H9 (cell line): ENCODE results near the gene ROBO1. TPM values are rescaled to one million over a fixed set of nuclear protein-coding genes. Genes with fewer than 3 reads are reported as not detected.
A peak's percentile ranks its signal among the peaks of the same experiment; 100 is the strongest.

Source experiments
- DNase-seq: peaks from one replicate; pipeline ENCODE4 v3.0.0-alpha.2; 2017
- H2AFZ ChIP-seq: one replicate; pipeline ENCODE4 v1.6.1; 2013; ENCODE audit warnings: mild to moderate bottlenecking, low read length, control low read depth, moderate library complexity
- H2AK5ac ChIP-seq: 2 replicates; pipeline ENCODE4 v1.6.1; 2013; ENCODE audit warnings: low read length, control low read depth, mixed read lengths; ENCODE audit not compliant: insufficient read length
- H2BK120ac ChIP-seq: one replicate; pipeline ENCODE4 v1.6.1; 2013; ENCODE audit warnings: low read depth, mild to moderate bottlenecking, low read length, control low read depth, inconsistent platforms; ENCODE audit not compliant: poor library complexity, severe bottlenecking
- H2BK12ac ChIP-seq: 2 replicates; pipeline ENCODE4 v1.6.1; 2013; ENCODE audit warnings: low read length, control low read depth, mixed read lengths, low read depth; ENCODE audit not compliant: insufficient read length
- H2BK15ac ChIP-seq: 2 replicates; pipeline ENCODE4 v1.6.1; 2013; ENCODE audit warnings: low read depth, low read length, control low read depth
- H2BK20ac ChIP-seq: one replicate; pipeline ENCODE4 v1.6.1; 2013; ENCODE audit warnings: low read depth, mild to moderate bottlenecking, low read length, control low read depth, inconsistent platforms; ENCODE audit not compliant: poor library complexity, severe bottlenecking
- H2BK5ac ChIP-seq: 2 replicates; pipeline ENCODE4 v1.6.1; 2013; ENCODE audit warnings: low read length, control low read depth, mixed read lengths; ENCODE audit not compliant: insufficient read length
- H3K14ac ChIP-seq: 2 replicates; pipeline ENCODE4 v1.6.1; 2013; ENCODE audit warnings: low read length, control low read depth; ENCODE audit not compliant: insufficient read depth
- H3K18ac ChIP-seq: 2 replicates; pipeline ENCODE4 v1.6.1; 2013; ENCODE audit warnings: low read depth, mild to moderate bottlenecking, mixed read lengths, low read length, control low read depth; ENCODE audit not compliant: insufficient read length
- H3K23ac ChIP-seq: 2 replicates; pipeline ENCODE4 v1.6.1; 2013; ENCODE audit warnings: low read length, control low read depth, mixed read lengths, low read depth; ENCODE audit not compliant: insufficient read length
- H3K23me2 ChIP-seq: 2 replicates; pipeline ENCODE4 v1.6.1; 2013; ENCODE audit warnings: low read depth, mild to moderate bottlenecking, mixed read lengths, low read length, control low read depth; ENCODE audit not compliant: insufficient read length, poor library complexity, severe bottlenecking
- H3K27ac ChIP-seq: 2 replicates; pipeline ENCODE4 v1.5.1; 2013; ENCODE audit warnings: low read length, control low read depth, mixed read lengths, low read depth; ENCODE audit not compliant: insufficient read length
- H3K27me3 ChIP-seq: 2 replicates; pipeline ENCODE4 v1.6.1; 2013; ENCODE audit warnings: low read length, control low read depth, inconsistent platforms; ENCODE audit not compliant: insufficient read depth
- H3K4ac ChIP-seq: 2 replicates; pipeline ENCODE4 v1.6.1; 2013; ENCODE audit warnings: low read depth, mild to moderate bottlenecking, control low read depth, inconsistent platforms, low read length, moderate library complexity
- H3K4me1 ChIP-seq: 2 replicates; pipeline ENCODE4 v1.6.1; 2013; ENCODE audit warnings: low read length, control low read depth, inconsistent platforms; ENCODE audit not compliant: insufficient read depth
- H3K4me2 ChIP-seq: 2 replicates; pipeline ENCODE4 v1.6.1; 2013; ENCODE audit warnings: low read length, control low read depth, mixed read lengths; ENCODE audit not compliant: insufficient read length, insufficient read depth
- H3K56ac ChIP-seq: 2 replicates; pipeline ENCODE4 v1.6.1; 2013; ENCODE audit warnings: low read depth, mild to moderate bottlenecking, mixed read lengths, low read length, control low read depth; ENCODE audit not compliant: insufficient read length
- H3K79me1 ChIP-seq: 2 replicates; pipeline ENCODE4 v1.6.1; 2013; ENCODE audit warnings: low read depth, mild to moderate bottlenecking, moderate library complexity, low read length, control low read depth, inconsistent platforms; ENCODE audit not compliant: insufficient read depth, poor library complexity, severe bottlenecking
- H3K79me2 ChIP-seq: 2 replicates; pipeline ENCODE4 v1.6.1; 2013; ENCODE audit warnings: low read length, control low read depth, inconsistent platforms; ENCODE audit not compliant: insufficient read depth
- H3K9ac ChIP-seq: 2 replicates; pipeline ENCODE4 v1.6.1; 2013; ENCODE audit warnings: low read length, control low read depth, mixed read lengths; ENCODE audit not compliant: insufficient read length; ENCODE audit errors: extremely low read depth
- H3K9me3 ChIP-seq: one replicate; pipeline ENCODE4 v1.6.1; 2013; ENCODE audit warnings: low read depth, low read length, inconsistent platforms; ENCODE audit not compliant: control insufficient read depth
- H3T11ph ChIP-seq: one replicate; pipeline ENCODE4 v1.6.1; 2013; ENCODE audit warnings: mild to moderate bottlenecking, low read length, control low read depth, inconsistent platforms
- H4K20me1 ChIP-seq: one replicate; pipeline ENCODE4 v1.6.1; 2013; ENCODE audit not compliant: control insufficient read depth, insufficient read length, insufficient read depth
- H4K5ac ChIP-seq: 2 replicates; pipeline ENCODE4 v1.6.1; 2013; ENCODE audit warnings: low read depth, mild to moderate bottlenecking, mixed read lengths, low read length, control low read depth; ENCODE audit not compliant: insufficient read length
- H4K8ac ChIP-seq: replicated peaks from 2 replicates; pipeline ENCODE4 v1.6.1; 2013; ENCODE audit warnings: low read length, control low read depth, mixed read lengths, low read depth; ENCODE audit not compliant: insufficient read length
- H4K91ac ChIP-seq: 2 replicates; pipeline ENCODE4 v1.6.1; 2013; ENCODE audit warnings: low read depth, mild to moderate bottlenecking, moderate library complexity, mixed read lengths, low read length, control low read depth; ENCODE audit not compliant: insufficient read length
- H3K27ac Mint-ChIP-seq, 3 experiments: 2 replicates in 2 of 3; 3 replicates in 1 of 3; pipeline ENCODE4 v1.8.0; 2020 to 2021; ENCODE audit warnings: mixed read lengths in 3 of 3, mild to moderate bottlenecking in 1 of 3, moderate library complexity in 1 of 3
- H3K27me3 Mint-ChIP-seq: 2 replicates; pipeline ENCODE4 v1.8.0; 2021; ENCODE audit warnings: low read depth, mild to moderate bottlenecking, moderate library complexity, mixed read lengths
- H3K36me3 Mint-ChIP-seq, 3 experiments: 2 replicates in 2 of 3; 3 replicates in 1 of 3; pipeline ENCODE4 v1.8.0; 2020 to 2021; ENCODE audit warnings: low read depth in 3 of 3, mixed read lengths in 3 of 3; ENCODE audit not compliant: insufficient read depth in 1 of 3
- H3K4me1 Mint-ChIP-seq, 2 experiments: 2 replicates each; pipeline ENCODE4 v1.8.0; 2020; ENCODE audit warnings: mixed read lengths in 2 of 2
- H3K4me3 Mint-ChIP-seq, 2 experiments: 2 replicates in 1 of 2; 3 replicates in 1 of 2; pipeline ENCODE4 v1.8.0; 2020 to 2021; ENCODE audit warnings: mild to moderate bottlenecking in 2 of 2, mixed read lengths in 2 of 2, moderate library complexity in 1 of 2
- H3K9me3 Mint-ChIP-seq, 2 experiments: 2 replicates in 1 of 2; 3 replicates in 1 of 2; pipeline ENCODE4 v1.8.0; 2020; ENCODE audit warnings: mild to moderate bottlenecking in 2 of 2, mixed read lengths in 2 of 2, moderate library complexity in 1 of 2
- CTCF ChIP-seq: fragments of 200-600 bp; sonication (generic); conservative IDR thresholded peaks from 3 replicates; pipeline ENCODE4 v1.8.0; 2021; ENCODE audit warnings: antibody characterized with exemption, mild to moderate bottlenecking
- WGBS: extraction: QIAGEN DNeasy Blood & Tissue Kit; methylation state at CpG from one replicate; pipeline ENCODE4 v1.1.7; 2013; ENCODE audit warnings: missing lambda C conversion rate, low lambda C conversion rate, mixed read lengths; ENCODE audit not compliant: insufficient read length; ENCODE audit errors: extremely low coverage; 5-methylcytosine and 5-hydroxymethylcytosine counted together
- total RNA-seq: library from RNA; stranded (reverse); gene quantifications from 2 replicates; pipeline ENCODE4 v1.2.1, GENCODE V29; 2021

The ROBO1 gene
- total RNA-seq, 1 experiment from 2014 or later, result 62.7 TPM

DNA sequence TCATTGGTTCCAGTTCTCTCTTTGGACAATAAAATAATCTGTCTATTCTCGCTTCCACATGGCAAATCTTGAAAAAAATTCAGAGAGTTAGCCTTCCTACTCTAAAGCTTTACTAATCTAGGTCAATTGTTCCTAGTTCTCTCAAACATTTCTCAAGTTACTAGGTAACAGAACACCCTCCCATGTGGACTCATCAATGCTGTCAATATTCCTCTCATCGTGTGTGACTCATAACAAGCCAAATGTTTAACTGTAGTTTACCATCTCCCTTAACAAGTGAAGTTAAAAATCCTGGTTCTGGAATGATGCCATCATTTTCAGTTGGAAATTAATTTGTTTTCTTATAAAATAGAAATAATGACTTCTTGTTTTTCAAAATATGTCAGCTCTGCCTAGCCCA lies 438.6 kb downstream of the ROBO1 start:
- H2BK12ac ChIP-seq, result no peak overlapping the region
- H3K9me3 ChIP-seq, result no peaks in the 10 kb centered on the region
- no peaks in the 10 kb centered on the region for H4K20me1 ChIP-seq
- no peak overlapping the region for H4K8ac ChIP-seq
- H4K5ac ChIP-seq, result no peak overlapping the region
- no peak overlapping the region for H3K4me2 ChIP-seq
- peaks cover 39 to 41% of the 10 kb centered on the region in 2 experiments for H3K4me1 Mint-ChIP-seq
- peaks cover 5% of the 10 kb centered on the region; the same call in 1 of the 2 replicates for H3K4me1 ChIP-seq
- no peak for DNase-seq
- TF ChIP-seq CTCF, result no peak
- peaks cover 0 to 2% of the 10 kb centered on the region in 2 experiments; a peak in 2 of 5 replicates for H3K9me3 Mint-ChIP-seq
- peak overlapping the region in 1 of 3 experiments; percentile 76; a peak in 3 of 7 replicates for H3K27ac Mint-ChIP-seq
- no peak overlapping the region for H2BK15ac ChIP-seq
- no peak overlapping the region for H4K91ac ChIP-seq
- H3K9ac ChIP-seq, result no peak overlapping the region
- H2BK5ac ChIP-seq, result no peak overlapping the region
- no peak overlapping the region for H3K18ac ChIP-seq
- no peaks in the 10 kb centered on the region for H3K27me3 Mint-ChIP-seq
- no peak overlapping the region for H3T11ph ChIP-seq
- no peak overlapping the region for H2BK120ac ChIP-seq
- no peak overlapping the region for H3K23ac ChIP-seq
- no peaks in the 10 kb centered on the region for H3K79me2 ChIP-seq
- H3K79me1 ChIP-seq, result no peaks in the 10 kb centered on the region
- no peak overlapping the region for H2AK5ac ChIP-seq
- no CpG with 5 or more reads among the region's 2 CpGs for WGBS
- H3K23me2 ChIP-seq, result no peaks in the 10 kb centered on the region
- no peak overlapping the region for H3K27ac ChIP-seq
- no peak overlapping the region for H3K56ac ChIP-seq
- no peak overlapping the region for H3K4me3 Mint-ChIP-seq
- H3K36me3 Mint-ChIP-seq, result peaks cover 0 to 4% (median 0%) of the 10 kb centered on the region in 3 experiments; a peak in 1 of 7 replicates
- no peak overlapping the region for H2BK20ac ChIP-seq
- no peaks in the 10 kb centered on the region for H3K27me3 ChIP-seq
- H3K14ac ChIP-seq, result no peak overlapping the region
- no peak overlapping the region for H2AFZ ChIP-seq
- H3K4ac ChIP-seq, result no peak overlapping the region
